GM23248 (cell line): ENCODE results near the gene CMSS1. TPM values are rescaled to one million over a fixed set of nuclear protein-coding genes. Genes with fewer than 3 reads are reported as not detected.

Experiments used
- DNase-seq: peaks from one replicate; pipeline ENCODE4 v3.0.0-alpha.2; 2015
- H2AFZ ChIP-seq: fragments of 200-600 bp; sonication (generic); 2 replicates; pipeline ENCODE4 v1.6.1; 2016; ENCODE audit warnings: antibody characterized with exemption
- H3F3A ChIP-seq: fragments of 200-600 bp; sonication (generic); 2 replicates; pipeline ENCODE4 v1.6.1; 2016; ENCODE audit warnings: mild to moderate bottlenecking, antibody characterized with exemption, mixed run types; ENCODE audit not compliant: insufficient read depth
- H3K27ac ChIP-seq: fragments of 200-600 bp; sonication (generic); 2 replicates; pipeline ENCODE4 v1.5.1; 2016; ENCODE audit warnings: mild to moderate bottlenecking
- H3K27me3 ChIP-seq: fragments of 200-600 bp; sonication (generic); replicated peaks from 2 replicates; pipeline ENCODE4 v1.6.1; 2016; ENCODE audit warnings: mild to moderate bottlenecking; ENCODE audit not compliant: insufficient read depth
- H3K36me3 ChIP-seq: fragments of 200-600 bp; sonication (generic); 2 replicates; pipeline ENCODE4 v1.6.1; 2016; ENCODE audit warnings: low read depth, mild to moderate bottlenecking
- H3K4me1 ChIP-seq: fragments of 200-600 bp; sonication (generic); 2 replicates; pipeline ENCODE4 v1.6.1; 2016; ENCODE audit warnings: mild to moderate bottlenecking; ENCODE audit not compliant: insufficient read depth
- H3K4me2 ChIP-seq: fragments of 200-600 bp; sonication (generic); one replicate; pipeline ENCODE4 v1.6.1; 2016; ENCODE audit warnings: mild to moderate bottlenecking; ENCODE audit not compliant: unreplicated experiment
- H3K4me3 ChIP-seq: fragments of 200-600 bp; sonication (generic); 2 replicates; pipeline ENCODE4 v1.5.1; 2016; ENCODE audit warnings: mild to moderate bottlenecking
- H3K79me2 ChIP-seq: fragments of 200-600 bp; sonication (generic); 2 replicates; pipeline ENCODE4 v1.6.1; 2016; ENCODE audit warnings: mild to moderate bottlenecking; ENCODE audit not compliant: insufficient read depth
- H3K9ac ChIP-seq: fragments of 200-600 bp; sonication (generic); 2 replicates; pipeline ENCODE4 v1.6.1; 2016; ENCODE audit warnings: mild to moderate bottlenecking
- H3K9me2 ChIP-seq: fragments of 200-600 bp; sonication (generic); 2 replicates; pipeline ENCODE4 v1.6.1; 2016; ENCODE audit warnings: mixed run types, mild to moderate bottlenecking, moderate library complexity; ENCODE audit not compliant: insufficient read depth
- H3K9me3 ChIP-seq: fragments of 200-600 bp; sonication (generic); one replicate; pipeline ENCODE4 v1.6.1; 2017; ENCODE audit warnings: low read depth
- H4K20me1 ChIP-seq: fragments of 200-600 bp; sonication (generic); 2 replicates; pipeline ENCODE4 v1.6.0; 2016; ENCODE audit not compliant: insufficient read depth
- EZH2 ChIP-seq: fragments of 200-600 bp; sonication (generic); IDR thresholded peaks from 2 replicates; pipeline ENCODE4 v1.6.1; 2018; ENCODE audit warnings: antibody characterized with exemption, mild to moderate bottlenecking; ENCODE audit not compliant: insufficient read depth, poor library complexity, severe bottlenecking
- EZH2phosphoT487 ChIP-seq: fragments of 200-600 bp; sonication (generic); IDR thresholded peaks from 2 replicates; pipeline ENCODE4 v1.6.1; 2018; ENCODE audit warnings: antibody characterized with exemption, moderate library complexity, mild to moderate bottlenecking, low read depth; ENCODE audit not compliant: insufficient read depth
- WGBS, 2 experiments: methylation state at CpG; one replicate each; pipeline ENCODE4 v1.1.6; 2015 to 2017; ENCODE audit warnings: low lambda C conversion rate in 2 of 2, low coverage in 1 of 2; ENCODE audit errors: missing lambda C conversion rate in 2 of 2; 5-methylcytosine and 5-hydroxymethylcytosine counted together
- in situ Hi-C: fragments of 300-500 bp; cut with MboI; formaldehyde crosslinking; loops from 2 replicates; pipeline ENCODE4 v1.15.0; 2020
- polyA plus RNA-seq: library from polyadenylated mRNA; unstranded; fragments of >200 nt; fragmentation: Nextera tagmentation; extraction: Ambion mirVana; gene quantifications from 2 replicates; pipeline ENCODE4 v1.2.1, GENCODE V29; 2016
- total RNA-seq: library from RNA; depleted of rRNA; stranded (reverse); fragments of >200 nt; shearing (Covaris generic); gene quantifications from 2 replicates; pipeline ENCODE4 v1.2.3, GENCODE V29; 2014

Gene CMSS1
- total and polyA plus RNA-seq, 2 experiments from 2014 or later: 17.2 to 26.6 TPM

GRCh38 chr3:100007313-100007712 lies 189.7 kb downstream of the CMSS1 start:
- no peak overlapping the region for H2AFZ ChIP-seq
- no peaks in the 10 kb centered on the region for H3K36me3 ChIP-seq
- H3K79me2 ChIP-seq: no peaks in the 10 kb centered on the region
- H4K20me1 ChIP-seq: no peaks in the 10 kb centered on the region
- TF ChIP-seq EZH2 (no peak), EZH2phosphoT487 (no peak)
- WGBS, 2 experiments: 97 to 98% methylated on average over 3 of the region's 3 CpGs
- peaks cover 31% of the 10 kb centered on the region for H3K4me1 ChIP-seq
- H3K9ac ChIP-seq: no peak overlapping the region
- H3K9me2 ChIP-seq: no peaks in the 10 kb centered on the region
- in situ Hi-C loops: no loop called here
- no peak overlapping the region for H3K4me3 ChIP-seq
- peaks cover 26% of the 10 kb centered on the region for H3F3A ChIP-seq
- no peak for DNase-seq
- H3K27me3 ChIP-seq: no peaks in the 10 kb centered on the region
- no peak overlapping the region for H3K4me2 ChIP-seq
- no peak overlapping the region for H3K27ac ChIP-seq
- no peaks in the 10 kb centered on the region for H3K9me3 ChIP-seq

- no peak overlapping the region for H3K27ac ChIP-seq
- H3K9ac ChIP-seq: no peak overlapping the region
- TF ChIP-seq EZH2phosphoT487 (no peak), EZH2 (no peak)
- H3K79me2 ChIP-seq: no peaks in the 10 kb centered on the region
- H3F3A ChIP-seq: peaks cover 19% of the 10 kb centered on the region
- DNase-seq: no peak
- in situ Hi-C loops: no loop called here
- no peaks in the 10 kb centered on the region for H3K27me3 ChIP-seq
- no peaks in the 10 kb centered on the region for H3K9me3 ChIP-seq
- H3K9me2 ChIP-seq: no peaks in the 10 kb centered on the region
- no peak overlapping the region for H3K4me2 ChIP-seq
- no peak overlapping the region for H2AFZ ChIP-seq
- H3K36me3 ChIP-seq: no peaks in the 10 kb centered on the region
- H3K4me1 ChIP-seq: peaks cover 24% of the 10 kb centered on the region
- no peaks in the 10 kb centered on the region for H4K20me1 ChIP-seq
- H3K4me3 ChIP-seq: no peak overlapping the region
Observed at GRCh38 chr3:100008081-100008698, 190.5 kb downstream of the CMSS1 start.

GRCh38 chr3:100009276-100010086 lies 191.8 kb downstream of the CMSS1 start:
- no peaks in the 10 kb centered on the region for H3K9me2 ChIP-seq
- no peaks in the 10 kb centered on the region for H3K9me3 ChIP-seq
- H3K27me3 ChIP-seq: no peaks in the 10 kb centered on the region
- H3K9ac ChIP-seq: no peak overlapping the region
- no peak overlapping the region for H3K4me2 ChIP-seq
- H3K27ac ChIP-seq: no peak overlapping the region
- TF ChIP-seq EZH2phosphoT487 (no peak), EZH2 (no peak)
- 78 to 80% methylated on average over 5 of the region's 5 CpGs for WGBS, 2 experiments
- no peaks in the 10 kb centered on the region for H4K20me1 ChIP-seq
- H3F3A ChIP-seq: peaks cover 11% of the 10 kb centered on the region; the same call in 1 of the 2 replicates
- H3K36me3 ChIP-seq: no peaks in the 10 kb centered on the region
- H3K4me3 ChIP-seq: no peak overlapping the region
- H3K4me1 ChIP-seq: peaks cover 18% of the 10 kb centered on the region
- no peak for DNase-seq
- H3K79me2 ChIP-seq: no peaks in the 10 kb centered on the region
- no peak overlapping the region for H2AFZ ChIP-seq
- in situ Hi-C loops: no loop called here

- Histone ChIP-seq H3K27me3 (no peaks in the 10 kb centered on the region), H3K36me3 (0 out of 2 replicates have a peak, but pooled peaks cover under 1% of the 10 kb centered on the region), H2AFZ (no peak overlapping the region), H3K4me1 (peaks cover 18% of the 10 kb centered on the region), H3K79me2 (no peaks in the 10 kb centered on the region), H3K27ac (no peak overlapping the region), H3K4me2 (no peak overlapping the region), H3K9me3 (no peaks in the 10 kb centered on the region), H3K9me2 (no peaks in the 10 kb centered on the region), H3K4me3 (no peak overlapping the region), H3F3A (peaks cover 11% of the 10 kb centered on the region; the same call in 1 of the 2 replicates), H3K9ac (no peak overlapping the region), H4K20me1 (no peaks in the 10 kb centered on the region)
- in situ Hi-C loops: no loop called here
- WGBS, 2 experiments: 98 to 100% methylated on average over 1 of the region's 1 CpG
- TF ChIP-seq EZH2phosphoT487 (no peak), EZH2 (no peak)
- DNase-seq: no peak
Observed at GRCh38 chr3:100010087-100010417, 192.4 kb downstream of the CMSS1 start.
